ENCODE data around the gene TFB1M. TPM values are rescaled to one million over a fixed set of nuclear protein-coding genes. Genes with fewer than 3 reads are reported as not detected.
"Not testable (repeated sequence)": the region's sequence is repeated elsewhere in the genome, so short reads cannot be mapped to it uniquely, and the experiment has no call there.

Gene TFB1M
- total RNA-seq, 2 donors from 2014 or later: 13.7 to 16.6 TPM

GRCh38 chr6:155327326-155328073, 13.2 kb upstream of the TFB1M start:
- peaks cover 9% of the 10 kb centered on the region for H3K4me1 Mint-ChIP-seq
- DNase-seq (peak; percentile 34 to 54 (median 43)), ATAC-seq (peak; percentile 57)
- H3K4me3 Mint-ChIP-seq: no peak overlapping the region
- no peaks in the 10 kb centered on the region for H3K36me3 Mint-ChIP-seq (ENCODE audit: low read depth)
- peaks cover 6% of the 10 kb centered on the region for H3K27me3 Mint-ChIP-seq
- no peak overlapping the region for H3K27ac Mint-ChIP-seq
- no peaks in the 10 kb centered on the region for H3K9me3 ChIP-seq (ENCODE audit: control insufficient read depth, low read length, poor library complexity, severe bottlenecking)

- Mint-ChIP-seq H3K27me3 (peaks cover 6% of the 10 kb centered on the region), H3K4me1 (peaks cover 9% of the 10 kb centered on the region), H3K4me3 (no peak overlapping the region), H3K27ac (no peak overlapping the region), H3K36me3 (ENCODE audit: low read depth) (no peaks in the 10 kb centered on the region)
- no peaks in the 10 kb centered on the region for H3K9me3 ChIP-seq (ENCODE audit: control insufficient read depth, low read length, poor library complexity, severe bottlenecking)
- DNase-seq (no peak), ATAC-seq (no peak)
Measured at GRCh38 chr6:155325700-155326516, 11.6 kb upstream of the TFB1M start.

- no peaks in the 10 kb centered on the region for H3K9me3 ChIP-seq (ENCODE audit: control insufficient read depth, low read length, poor library complexity, severe bottlenecking)
- ATAC-seq: no peak
- Mint-ChIP-seq H3K36me3 (ENCODE audit: low read depth) (no peaks in the 10 kb centered on the region), H3K27ac (no peak overlapping the region), H3K4me1 (peaks cover 5% of the 10 kb centered on the region), H3K27me3 (peaks cover 6% of the 10 kb centered on the region), H3K4me3 (no peak overlapping the region)
- no peak for DNase-seq
Measured at GRCh38 chr6:155324993-155325392, 10.7 kb upstream of the TFB1M start.

GRCh38 chr6:155324172-155324571, 9.9 kb upstream of the TFB1M start:
- Mint-ChIP-seq H3K4me1 (peaks cover 10% of the 10 kb centered on the region), H3K36me3 (ENCODE audit: low read depth) (peaks cover 2% of the 10 kb centered on the region), H3K27ac (no peak overlapping the region), H3K27me3 (peaks cover 6% of the 10 kb centered on the region), H3K4me3 (no peak overlapping the region)
- no peak for DNase-seq
- H3K9me3 ChIP-seq (ENCODE audit: control insufficient read depth, low read length, poor library complexity, severe bottlenecking): no peaks in the 10 kb centered on the region
- no peak for ATAC-seq

GRCh38 chr6:155319902-155320301, 5.6 kb upstream of the TFB1M start:
- DNase-seq: no peak
- Mint-ChIP-seq H3K36me3 (ENCODE audit: low read depth) (peaks cover 2% of the 10 kb centered on the region), H3K27ac (no peak overlapping the region), H3K4me1 (peaks cover 10% of the 10 kb centered on the region), H3K4me3 (peak overlapping the region; percentile 32), H3K27me3 (no peaks in the 10 kb centered on the region)
- ATAC-seq: no peak
- no peaks in the 10 kb centered on the region for H3K9me3 ChIP-seq (ENCODE audit: control insufficient read depth, low read length, poor library complexity, severe bottlenecking)

GRCh38 chr6:155317186-155317585, 2.9 kb upstream of the TFB1M start:
- Mint-ChIP-seq H3K4me3 (no peak overlapping the region), H3K36me3 (ENCODE audit: low read depth) (peaks cover 2% of the 10 kb centered on the region), H3K27ac (no peak overlapping the region), H3K27me3 (no peaks in the 10 kb centered on the region), H3K4me1 (peaks cover 22% of the 10 kb centered on the region)
- DNase-seq: no peak
- no peaks in the 10 kb centered on the region for H3K9me3 ChIP-seq (ENCODE audit: control insufficient read depth, low read length, poor library complexity, severe bottlenecking)
- no peak for ATAC-seq

- Mint-ChIP-seq H3K4me3 (no peak overlapping the region), H3K27ac (no peak overlapping the region)
Measured at GRCh38 chr6:155316419-155316818, 2.1 kb upstream of the TFB1M start.

GRCh38 chr6:155315516-155315871, 1.2 kb upstream of the TFB1M start:
- Mint-ChIP-seq H3K36me3 (ENCODE audit: low read depth) (peaks cover 2% of the 10 kb centered on the region), H3K4me3 (peak overlapping the region; percentile 97), H3K27ac (peak overlapping the region; percentile 97), H3K27me3 (no peaks in the 10 kb centered on the region), H3K4me1 (peaks cover 27% of the 10 kb centered on the region)
- no peaks in the 10 kb centered on the region for H3K9me3 ChIP-seq (ENCODE audit: control insufficient read depth, low read length, poor library complexity, severe bottlenecking)
- DNase-seq: no peak
- ATAC-seq: no peak

More at GRCh38 chr6:155316419-155316818, 2.1 kb upstream of the TFB1M start:
- H3K9me3 ChIP-seq (ENCODE audit: control insufficient read depth, low read length, poor library complexity, severe bottlenecking): no peaks in the 10 kb centered on the region
- ATAC-seq: no peak
- no peaks in the 10 kb centered on the region for H3K27me3 Mint-ChIP-seq
- H3K4me1 Mint-ChIP-seq: peaks cover 26% of the 10 kb centered on the region
- peaks cover 2% of the 10 kb centered on the region for H3K36me3 Mint-ChIP-seq (ENCODE audit: low read depth)
- DNase-seq: no peak

- ATAC-seq (peak; percentile 49), DNase-seq (peak in 1 of 3 donors; percentile 18)
- Mint-ChIP-seq H3K27me3 (no peaks in the 10 kb centered on the region), H3K4me3 (peak overlapping the region; percentile 97), H3K4me1 (peaks cover 28% of the 10 kb centered on the region), H3K27ac (peak overlapping the region; percentile 97), H3K36me3 (ENCODE audit: low read depth) (peaks cover 4% of the 10 kb centered on the region)
- no peaks in the 10 kb centered on the region for H3K9me3 ChIP-seq (ENCODE audit: control insufficient read depth, low read length, poor library complexity, severe bottlenecking)
Measured at GRCh38 chr6:155314773-155315515, 660 bp upstream of the TFB1M start.

GRCh38 chr6:155313602-155314091, 637 bp downstream of the TFB1M start:
- H3K36me3 Mint-ChIP-seq (ENCODE audit: low read depth): peaks cover 6% of the 10 kb centered on the region
- H3K4me1 Mint-ChIP-seq: peaks cover 28% of the 10 kb centered on the region
- ATAC-seq: peak; percentile 31
- no peak for DNase-seq
- H3K9me3 ChIP-seq (ENCODE audit: control insufficient read depth, low read length, poor library complexity, severe bottlenecking): no peaks in the 10 kb centered on the region
- H3K27ac Mint-ChIP-seq: peak overlapping the region; percentile 97
- H3K27me3 Mint-ChIP-seq: no peaks in the 10 kb centered on the region
- H3K4me3 Mint-ChIP-seq: peak overlapping the region; percentile 97

GRCh38 chr6:155312950-155313349, 1.3 kb downstream of the TFB1M start:
- Mint-ChIP-seq H3K4me1 (peaks cover 28% of the 10 kb centered on the region), H3K27ac (peak overlapping the region; percentile 97), H3K4me3 (peak overlapping the region; percentile 59)
- DNase-seq; H3K9me3 ChIP-seq (ENCODE audit: control insufficient read depth, low read length, poor library complexity, severe bottlenecking); H3K36me3 Mint-ChIP-seq (ENCODE audit: low read depth); H3K27me3 Mint-ChIP-seq; ATAC-seq: not testable (repeated sequence)

GRCh38 chr6:155311583-155311982, 2.7 kb downstream of the TFB1M start:
- Mint-ChIP-seq H3K27ac (no peak overlapping the region), H3K27me3 (no peaks in the 10 kb centered on the region), H3K4me3 (no peak overlapping the region), H3K36me3 (ENCODE audit: low read depth) (peaks cover 6% of the 10 kb centered on the region), H3K4me1 (peaks cover 28% of the 10 kb centered on the region)
- ATAC-seq: no peak
- no peak for DNase-seq
- H3K9me3 ChIP-seq (ENCODE audit: control insufficient read depth, low read length, poor library complexity, severe bottlenecking): no peaks in the 10 kb centered on the region

GRCh38 chr6:155311086-155311485, 3.2 kb downstream of the TFB1M start:
- H3K27ac Mint-ChIP-seq: peak overlapping the region; percentile 81
- H3K36me3 Mint-ChIP-seq (ENCODE audit: low read depth): peaks cover 6% of the 10 kb centered on the region
- H3K27me3 Mint-ChIP-seq: no peaks in the 10 kb centered on the region
- H3K4me1 Mint-ChIP-seq: peaks cover 28% of the 10 kb centered on the region
- H3K9me3 ChIP-seq (ENCODE audit: control insufficient read depth, low read length, poor library complexity, severe bottlenecking): no peaks in the 10 kb centered on the region
- no peak for DNase-seq
- no peak for ATAC-seq
- no peak overlapping the region for H3K4me3 Mint-ChIP-seq

Data from T-helper 17 cell (primary cell).